PC-3 (cell line): ENCODE data around the gene POLD1. TPM values are rescaled to one million over a fixed set of nuclear protein-coding genes. Genes with fewer than 3 reads are reported as not detected.
"Not testable (repeated sequence)": the region's sequence is repeated elsewhere in the genome, so short reads cannot be mapped to it uniquely, and the experiment has no call there.

ENCODE experiments used
- ATAC-seq: fragments of 200-7000 bp; cut with Tn5 transposase; 2 replicates; pipeline ENCODE4 v1.9.1; 2020; ENCODE audit warnings: mild to moderate bottlenecking, moderate library complexity
- BruUV-seq: library from RNA; stranded (reverse); fragments of 400-500 nt; replicated peaks from 2 replicates; lab custom pipeline; 2021; lab: Mats Ljungman, UMichigan
- CTCF ChIA-PET: fragments of 300-600 bp; sonication (Branson Sonifier 250); formaldehyde crosslinking; loops from one replicate; lab custom pipeline; 2022; ENCODE audit warnings: antibody characterized with exemption; lab: Charles Lee
- POLR2A ChIA-PET: fragments of 300-600 bp; sonication (Branson Sonifier 250); formaldehyde crosslinking; loops from one replicate; lab custom pipeline; 2022; ENCODE audit warnings: antibody characterized with exemption; ENCODE audit not compliant: unreplicated experiment; lab: Charles Lee
- DNase-seq: peaks from one replicate; pipeline ENCODE4 v3.0.0-alpha.2; 2015
- H2AFZ ChIP-seq: fragments of 300-600 bp; sonication (generic); 2 replicates; pipeline ENCODE4 v1.6.0; 2016; ENCODE audit warnings: antibody characterized with exemption, low read length
- H3F3A ChIP-seq: fragments of 300-600 bp; sonication (generic); one replicate; pipeline ENCODE4 v1.6.0; 2017; ENCODE audit warnings: antibody characterized with exemption, low read length, control low read depth, mild to moderate bottlenecking; ENCODE audit not compliant: unreplicated experiment
- H3K27ac ChIP-seq: fragments of 300-600 bp; sonication (generic); 2 replicates; pipeline ENCODE4 v1.5.1; 2016; ENCODE audit warnings: mild to moderate bottlenecking, low read length
- H3K27me3 ChIP-seq: fragments of 300-600 bp; sonication (generic); 2 replicates; pipeline ENCODE4 v1.6.1; 2016; ENCODE audit warnings: low read length, mixed read lengths
- H3K36me3 ChIP-seq: fragments of 300-600 bp; sonication (generic); 2 replicates; pipeline ENCODE4 v1.6.1; 2016; ENCODE audit warnings: low read depth, mixed run types, low read length, mixed read lengths
- H3K4me1 ChIP-seq: fragments of 300-600 bp; sonication (generic); 2 replicates; pipeline ENCODE4 v1.5.1; 2016; ENCODE audit warnings: low read length; ENCODE audit not compliant: insufficient read depth
- H3K4me2 ChIP-seq: fragments of 300-600 bp; sonication (generic); 2 replicates; pipeline ENCODE4 v1.6.0; 2016; ENCODE audit warnings: low read length
- H3K4me3 ChIP-seq: fragments of 300-600 bp; sonication (generic); 2 replicates; pipeline ENCODE4 v1.5.1; 2016; ENCODE audit warnings: mild to moderate bottlenecking, low read length, mixed read lengths
- H3K79me2 ChIP-seq: fragments of 300-600 bp; sonication (generic); 2 replicates; pipeline ENCODE4 v1.6.1; 2017; ENCODE audit warnings: low read length, mixed read lengths
- H3K9ac ChIP-seq: fragments of 300-600 bp; sonication (generic); 2 replicates; pipeline ENCODE4 v1.6.0; 2016; ENCODE audit warnings: mild to moderate bottlenecking, low read length
- H3K9me2 ChIP-seq: fragments of 300-600 bp; sonication (generic); replicated peaks from 2 replicates; pipeline ENCODE4 v1.6.1; 2016; ENCODE audit warnings: mixed run types, low read length, mixed read lengths
- H3K9me3 ChIP-seq: fragments of 300-600 bp; sonication (generic); 2 replicates; pipeline ENCODE4 v1.6.1; 2016; ENCODE audit warnings: low read length, mixed read lengths
- H4K20me1 ChIP-seq: fragments of 300-600 bp; sonication (generic); 2 replicates; pipeline ENCODE4 v1.6.1; 2016; ENCODE audit warnings: low read length, mixed read lengths
- CTCF ChIP-seq: fragments of 300-600 bp; sonication (generic); conservative IDR thresholded peaks from 2 replicates; pipeline ENCODE4 v1.5.1; 2017; ENCODE audit warnings: antibody characterized with exemption, low read depth, mild to moderate bottlenecking, low read length
- EZH2 ChIP-seq: fragments of 300-600 bp; sonication (generic); IDR thresholded peaks from one replicate; pipeline ENCODE4 v1.6.1; 2017; ENCODE audit warnings: antibody characterized with exemption, mild to moderate bottlenecking, low read length; ENCODE audit not compliant: unreplicated experiment
- EZH2phosphoT487 ChIP-seq: fragments of 300-600 bp; sonication (generic); IDR thresholded peaks from 2 replicates; pipeline ENCODE4 v1.6.1; 2018; ENCODE audit warnings: mild to moderate bottlenecking, antibody characterized with exemption, low read length, borderline replicate concordance
- intact Hi-C: fragments of 100-400 bp; cut with micrococcal nuclease; formaldehyde crosslinking; loops from 2 replicates; pipeline ENCODE4 v1.9.0; 2023
- total RNA-seq: library from RNA; depleted of rRNA; stranded (reverse); fragments of >200 nt; gene quantifications from 2 replicates; pipeline ENCODE4 v1.2.3, GENCODE V29; 2014

POLD1 gene
- total RNA-seq, 1 experiment from 2014 or later: 165 TPM

- Histone ChIP-seq H3K9me2 (no peaks in the 10 kb centered on the region), H4K20me1 (no peaks in the 10 kb centered on the region), H3F3A (peaks cover 3% of the 10 kb centered on the region), H3K27ac (no peak overlapping the region), H3K79me2 (peaks cover 61% of the 10 kb centered on the region), H3K9ac (no peak overlapping the region), H3K4me1 (peaks cover 15% of the 10 kb centered on the region; the same call in 1 of the 2 replicates), H3K4me3 (no peak overlapping the region), H3K36me3 (peaks cover 22% of the 10 kb centered on the region), H2AFZ (no peak overlapping the region), H3K27me3 (no peaks in the 10 kb centered on the region), H3K4me2 (no peak overlapping the region), H3K9me3 (no peaks in the 10 kb centered on the region)
- no TSS peak for BruUV-seq
- intact Hi-C loops: no loop called here
- TF ChIP-seq EZH2: no peak
- no peak for TF ChIP-seq CTCF
- no peak for TF ChIP-seq EZH2phosphoT487
- CTCF ChIA-PET: no interaction called here
- no peak for DNase-seq
- ATAC-seq: no peak
- POLR2A ChIA-PET: no interaction called here
Measured at GRCh38 chr19:50387176-50387867, 3.2 kb downstream of the POLD1 start.

- H3K4me1 ChIP-seq: peaks cover 15% of the 10 kb centered on the region; the same call in 1 of the 2 replicates
- no peaks in the 10 kb centered on the region for H3K9me2 ChIP-seq
- no peak for ATAC-seq
- TF ChIP-seq CTCF (no peak), EZH2 (no peak), EZH2phosphoT487 (no peak)
- no peaks in the 10 kb centered on the region for H3K27me3 ChIP-seq
- H2AFZ ChIP-seq: no peak overlapping the region
- POLR2A ChIA-PET: no interaction called here
- CTCF ChIA-PET: no interaction called here
- H4K20me1 ChIP-seq: no peaks in the 10 kb centered on the region
- H3K36me3 ChIP-seq: peaks cover 25% of the 10 kb centered on the region
- H3F3A ChIP-seq: peaks cover 3% of the 10 kb centered on the region
- H3K4me2 ChIP-seq: no peak overlapping the region
- peaks cover 66% of the 10 kb centered on the region for H3K79me2 ChIP-seq
- intact Hi-C loops: no loop called here
- DNase-seq: no peak
- H3K27ac ChIP-seq: no peak overlapping the region
- BruUV-seq: no TSS peak
- H3K9me3 ChIP-seq: no peaks in the 10 kb centered on the region
- H3K4me3 ChIP-seq: no peak overlapping the region
- no peak overlapping the region for H3K9ac ChIP-seq
Measured at GRCh38 chr19:50387868-50388245, 3.7 kb downstream of the POLD1 start.

GRCh38 chr19:50390295-50390694 is 6.1 kb downstream of the POLD1 start:
- H3K9ac ChIP-seq, H3K4me2 ChIP-seq, CTCF ChIA-PET, H2AFZ ChIP-seq, H3K9me3 ChIP-seq, H3K27me3 ChIP-seq, H3K9me2 ChIP-seq, DNase-seq, POLR2A ChIA-PET, H3K4me1 ChIP-seq, intact Hi-C loops, ATAC-seq, H3K27ac ChIP-seq, BruUV-seq, H3K4me3 ChIP-seq, H3F3A ChIP-seq, H4K20me1 ChIP-seq: not testable (repeated sequence)
- H3K36me3 ChIP-seq: peaks cover 32% of the 10 kb centered on the region
- peaks cover 68% of the 10 kb centered on the region for H3K79me2 ChIP-seq

GRCh38 chr19:50390952-50391351 is 6.8 kb downstream of the POLD1 start:
- H3K9ac ChIP-seq, ATAC-seq, BruUV-seq, H3K9me2 ChIP-seq, intact Hi-C loops, H2AFZ ChIP-seq, H3K4me2 ChIP-seq, H3K27ac ChIP-seq, H4K20me1 ChIP-seq, H3K4me1 ChIP-seq, DNase-seq, H3K27me3 ChIP-seq, CTCF ChIA-PET, POLR2A ChIA-PET, H3F3A ChIP-seq, H3K9me3 ChIP-seq, H3K4me3 ChIP-seq: not testable (repeated sequence)
- peaks cover 32% of the 10 kb centered on the region for H3K36me3 ChIP-seq
- peaks cover 65% of the 10 kb centered on the region for H3K79me2 ChIP-seq
